PFSK-1 (cell line): ENCODE results near the gene SPESP1.

Experiments used
- FOXP2 ChIP-seq: optimal IDR thresholded peaks from 2 replicates; pipeline ENCODE3; 2011; ENCODE audit warnings: borderline replicate concordance, control low read depth, inconsistent platforms; ENCODE audit not compliant: insufficient read depth; ENCODE audit errors: extremely low read length, extremely low read depth
- POLR2AphosphoS5 ChIP-seq: IDR thresholded peaks from 2 replicates; pipeline ENCODE4 v1.6.1; 2012; ENCODE audit warnings: low read depth, mild to moderate bottlenecking, control low read depth, low read length, moderate library complexity
- SIN3A ChIP-seq: IDR thresholded peaks from 2 replicates; pipeline ENCODE4 v1.6.1; 2012; ENCODE audit warnings: mild to moderate bottlenecking, low read length, moderate library complexity, borderline replicate concordance; ENCODE audit not compliant: insufficient read depth
- TAF1 ChIP-seq: IDR thresholded peaks from 2 replicates; pipeline ENCODE4 v1.6.1; 2012; ENCODE audit warnings: low read length, control low read depth, borderline replicate concordance; ENCODE audit not compliant: insufficient read depth
- TF ChIP-seq, protein P1 (sequence below), 2 experiments: IDR thresholded peaks; 2 replicates each; pipeline versions ENCODE4 v1.6.1 to v1.8.0; 2011 to 2012; ENCODE audit warnings: low read depth in 2 of 2, low read length in 2 of 2, control low read depth in 1 of 2, inconsistent platforms in 1 of 2, mild to moderate bottlenecking in 1 of 2, moderate library complexity in 1 of 2; ENCODE audit not compliant: insufficient read depth in 1 of 2

SPESP1 gene

DNA sequence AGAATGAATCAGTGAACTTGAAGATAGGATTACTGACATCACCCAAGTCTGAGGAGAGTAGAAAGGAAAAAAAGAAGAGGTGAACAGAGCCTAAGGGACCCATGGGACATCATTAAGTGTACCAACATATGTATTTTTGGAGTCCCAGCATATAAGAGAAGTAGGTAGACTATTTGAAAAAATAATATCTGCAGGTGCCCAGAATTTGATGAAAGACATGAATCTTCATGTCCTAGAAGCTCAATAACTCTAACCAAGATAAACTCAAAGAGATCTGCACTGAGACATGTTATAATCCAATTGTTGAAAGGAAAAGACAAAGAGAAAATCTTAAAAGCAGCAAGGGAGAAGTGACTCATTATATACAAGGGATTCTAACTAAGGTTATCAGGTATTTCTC, 39.0 kb downstream of the SPESP1 start:
- TF ChIP-seq, protein P1, sequence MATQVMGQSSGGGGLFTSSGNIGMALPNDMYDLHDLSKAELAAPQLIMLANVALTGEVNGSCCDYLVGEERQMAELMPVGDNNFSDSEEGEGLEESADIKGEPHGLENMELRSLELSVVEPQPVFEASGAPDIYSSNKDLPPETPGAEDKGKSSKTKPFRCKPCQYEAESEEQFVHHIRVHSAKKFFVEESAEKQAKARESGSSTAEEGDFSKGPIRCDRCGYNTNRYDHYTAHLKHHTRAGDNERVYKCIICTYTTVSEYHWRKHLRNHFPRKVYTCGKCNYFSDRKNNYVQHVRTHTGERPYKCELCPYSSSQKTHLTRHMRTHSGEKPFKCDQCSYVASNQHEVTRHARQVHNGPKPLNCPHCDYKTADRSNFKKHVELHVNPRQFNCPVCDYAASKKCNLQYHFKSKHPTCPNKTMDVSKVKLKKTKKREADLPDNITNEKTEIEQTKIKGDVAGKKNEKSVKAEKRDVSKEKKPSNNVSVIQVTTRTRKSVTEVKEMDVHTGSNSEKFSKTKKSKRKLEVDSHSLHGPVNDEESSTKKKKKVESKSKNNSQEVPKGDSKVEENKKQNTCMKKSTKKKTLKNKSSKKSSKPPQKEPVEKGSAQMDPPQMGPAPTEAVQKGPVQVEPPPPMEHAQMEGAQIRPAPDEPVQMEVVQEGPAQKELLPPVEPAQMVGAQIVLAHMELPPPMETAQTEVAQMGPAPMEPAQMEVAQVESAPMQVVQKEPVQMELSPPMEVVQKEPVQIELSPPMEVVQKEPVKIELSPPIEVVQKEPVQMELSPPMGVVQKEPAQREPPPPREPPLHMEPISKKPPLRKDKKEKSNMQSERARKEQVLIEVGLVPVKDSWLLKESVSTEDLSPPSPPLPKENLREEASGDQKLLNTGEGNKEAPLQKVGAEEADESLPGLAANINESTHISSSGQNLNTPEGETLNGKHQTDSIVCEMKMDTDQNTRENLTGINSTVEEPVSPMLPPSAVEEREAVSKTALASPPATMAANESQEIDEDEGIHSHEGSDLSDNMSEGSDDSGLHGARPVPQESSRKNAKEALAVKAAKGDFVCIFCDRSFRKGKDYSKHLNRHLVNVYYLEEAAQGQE (IDR thresholded peaks at IDR 0.05; ENCODE audit: insufficient read depth in 1 of 2, low read depth in 2 of 2, low read length in 2 of 2), result no peak
- TF ChIP-seq SIN3A, result no peak
- TF ChIP-seq FOXP2, result no peak
- no peak for TF ChIP-seq POLR2AphosphoS5
- no peak for TF ChIP-seq TAF1

- no peak for TF ChIP-seq FOXP2
- no peak for TF ChIP-seq SIN3A
- no peak for TF ChIP-seq POLR2AphosphoS5
- no peak for TF ChIP-seq TAF1
- TF ChIP-seq, protein P1 (IDR thresholded peaks at IDR 0.05; ENCODE audit: insufficient read depth in 1 of 2, low read depth in 2 of 2, low read length in 2 of 2), result no peak
Observed at GRCh38 chr15:68972201-68973065, 42.1 kb downstream of the SPESP1 start.

DNA sequence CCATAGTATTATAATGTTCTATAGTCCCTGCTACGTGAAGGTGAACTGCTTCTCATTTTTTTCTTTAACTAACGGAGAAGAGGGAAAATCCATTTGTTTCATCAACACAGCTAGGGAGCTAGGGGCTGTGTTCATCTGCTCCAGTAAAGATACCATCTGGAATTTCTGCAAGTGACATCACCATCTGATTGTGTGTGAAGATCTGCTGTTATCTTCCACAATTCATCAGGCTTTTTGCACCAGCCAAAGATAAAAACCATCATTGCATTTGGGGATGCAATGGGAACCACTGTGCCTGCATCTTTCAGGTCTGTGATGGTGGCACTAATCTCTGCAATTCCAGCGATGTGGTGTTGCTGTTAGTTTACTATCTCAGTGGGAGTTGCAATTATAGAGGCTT, 48.7 kb downstream of the SPESP1 start:
- TF ChIP-seq, protein P1 (IDR thresholded peaks at IDR 0.05; ENCODE audit: insufficient read depth in 1 of 2, low read depth in 2 of 2, low read length in 2 of 2), result no peak
- no peak for TF ChIP-seq POLR2AphosphoS5
- no peak for TF ChIP-seq TAF1

GRCh38 chr15:68979816-68980215, 49.5 kb downstream of the SPESP1 start:
- TF ChIP-seq, protein P1 (IDR thresholded peaks at IDR 0.05; ENCODE audit: insufficient read depth in 1 of 2, low read depth in 2 of 2, low read length in 2 of 2), result no peak
- TF ChIP-seq SIN3A (no peak), FOXP2 (no peak), POLR2AphosphoS5 (no peak), TAF1 (no peak)

DNA sequence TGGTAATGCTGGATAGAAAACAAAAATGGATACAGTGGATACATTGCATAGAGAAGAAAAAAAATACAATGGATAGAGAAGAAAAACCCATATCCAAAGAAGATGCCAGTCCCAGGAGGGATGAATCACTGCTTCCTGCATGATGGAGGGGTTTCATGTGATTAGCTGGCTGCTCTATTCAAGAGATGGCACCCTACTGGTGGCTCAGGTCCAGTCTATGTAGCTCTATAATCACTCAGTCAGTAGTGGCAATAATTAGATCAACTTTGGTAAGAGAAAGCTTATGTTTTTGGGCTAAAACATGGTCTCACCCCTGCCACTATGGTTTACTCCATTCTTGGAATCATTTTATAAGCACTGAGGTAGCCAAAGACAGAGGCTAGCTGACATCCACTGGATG, 50.5 kb downstream of the SPESP1 start:
- no peak for TF ChIP-seq POLR2AphosphoS5
- no peak for TF ChIP-seq FOXP2
- TF ChIP-seq, protein P1 (IDR thresholded peaks at IDR 0.05; ENCODE audit: insufficient read depth in 1 of 2, low read depth in 2 of 2, low read length in 2 of 2), result no peak
- TF ChIP-seq TAF1, result no peak
- TF ChIP-seq SIN3A, result no peak
